Parathyroid adenoma (tissue), 2 donors: ENCODE results near the gene TBC1D22A.

Source experiments
- H2AFZ ChIP-seq: fragments of 300-600 bp; sonication (generic); one replicate; pipeline ENCODE4 v1.7.0; 2017; ENCODE audit warnings: antibody characterized with exemption, mild to moderate bottlenecking
- H3K27ac ChIP-seq: fragments of 300-600 bp; sonication (generic); one replicate; pipeline ENCODE4 v1.7.0; 2017
- H3K27me3 ChIP-seq: fragments of 300-600 bp; sonication (generic); one replicate; pipeline ENCODE4 v1.7.0; 2017; ENCODE audit warnings: low read length; ENCODE audit not compliant: control insufficient read depth, insufficient read depth
- H3K36me3 ChIP-seq: fragments of 300-600 bp; sonication (generic); one replicate; pipeline ENCODE4 v1.7.0; 2017; ENCODE audit warnings: low read length; ENCODE audit not compliant: control insufficient read depth, insufficient read depth
- H3K4me1 ChIP-seq: fragments of 300-600 bp; sonication (generic); one replicate; pipeline ENCODE4 v1.7.0; 2017; ENCODE audit warnings: control low read depth
- H3K4me2 ChIP-seq: fragments of 300-600 bp; sonication (generic); one replicate; pipeline ENCODE4 v1.7.0; 2017; ENCODE audit warnings: low read length
- H3K4me3 ChIP-seq: fragments of 300-600 bp; sonication (generic); one replicate; pipeline ENCODE4 v1.7.0; 2017; ENCODE audit warnings: low read depth, low read length
- H3K79me2 ChIP-seq: fragments of 300-600 bp; sonication (generic); one replicate; pipeline ENCODE4 v1.7.0; 2017; ENCODE audit warnings: control low read depth
- H3K9ac ChIP-seq: fragments of 300-600 bp; sonication (generic); one replicate; pipeline ENCODE4 v1.7.0; 2017; ENCODE audit warnings: mild to moderate bottlenecking
- H3K9me3 ChIP-seq: fragments of 300-600 bp; sonication (generic); one replicate; pipeline ENCODE4 v1.7.0; 2017; ENCODE audit warnings: low read length; ENCODE audit not compliant: control insufficient read depth
- CTCF ChIP-seq: fragments of 300-600 bp; sonication (generic); IDR thresholded peaks from one replicate; pipeline ENCODE4 v1.7.0; 2017; ENCODE audit warnings: antibody characterized with exemption, mild to moderate bottlenecking
- donor health status: primary hyperparathyroidism.

Gene TBC1D22A

DNA sequence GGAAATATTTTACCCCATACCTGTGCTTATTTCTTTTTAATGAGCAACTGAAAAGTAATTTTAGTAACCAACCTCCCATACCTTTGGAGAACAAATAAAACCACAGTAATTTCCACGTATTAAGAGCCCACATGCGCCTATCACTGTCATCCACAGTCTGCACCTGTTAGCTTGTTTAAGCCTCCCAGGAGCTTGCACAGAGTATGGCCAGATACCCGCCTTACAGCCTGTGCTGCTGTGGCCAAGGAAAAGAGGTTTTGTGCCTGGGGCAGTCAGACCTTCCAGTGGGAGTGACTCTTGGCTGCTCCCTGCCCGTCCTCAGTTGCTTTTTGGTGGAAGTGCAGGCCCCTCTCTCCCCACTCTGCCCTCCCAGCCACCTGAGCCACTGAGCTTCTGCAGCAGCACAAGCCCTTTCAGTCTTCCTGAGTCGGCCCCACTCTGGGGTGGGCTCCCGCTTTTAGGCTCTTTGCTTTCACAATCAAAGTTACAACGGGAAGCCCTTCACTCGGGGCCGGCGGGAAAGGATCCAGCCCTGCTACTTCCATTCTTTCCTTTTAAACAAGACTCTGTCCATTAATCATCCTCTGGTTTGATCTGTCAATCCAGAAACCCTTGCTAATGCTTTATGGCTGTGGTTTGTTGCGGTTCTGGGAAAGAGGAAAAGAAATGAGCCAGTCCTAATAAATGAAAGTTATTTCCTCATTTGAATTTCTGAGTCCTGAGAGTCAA, 308.8 kb downstream of the TBC1D22A start:
- H3K4me1 ChIP-seq: no peaks in the 10 kb centered on the region
- no peaks in the 10 kb centered on the region for H3K79me2 ChIP-seq
- no peak overlapping the region for H3K4me3 ChIP-seq
- no peaks in the 10 kb centered on the region for H3K36me3 ChIP-seq
- no peak for TF ChIP-seq CTCF
- H3K27me3 ChIP-seq: no peaks in the 10 kb centered on the region
- no peak overlapping the region for H3K9ac ChIP-seq
- no peak overlapping the region for H3K27ac ChIP-seq
- H3K4me2 ChIP-seq: no peak overlapping the region
- no peaks in the 10 kb centered on the region for H3K9me3 ChIP-seq
- H2AFZ ChIP-seq: no peak overlapping the region

DNA sequence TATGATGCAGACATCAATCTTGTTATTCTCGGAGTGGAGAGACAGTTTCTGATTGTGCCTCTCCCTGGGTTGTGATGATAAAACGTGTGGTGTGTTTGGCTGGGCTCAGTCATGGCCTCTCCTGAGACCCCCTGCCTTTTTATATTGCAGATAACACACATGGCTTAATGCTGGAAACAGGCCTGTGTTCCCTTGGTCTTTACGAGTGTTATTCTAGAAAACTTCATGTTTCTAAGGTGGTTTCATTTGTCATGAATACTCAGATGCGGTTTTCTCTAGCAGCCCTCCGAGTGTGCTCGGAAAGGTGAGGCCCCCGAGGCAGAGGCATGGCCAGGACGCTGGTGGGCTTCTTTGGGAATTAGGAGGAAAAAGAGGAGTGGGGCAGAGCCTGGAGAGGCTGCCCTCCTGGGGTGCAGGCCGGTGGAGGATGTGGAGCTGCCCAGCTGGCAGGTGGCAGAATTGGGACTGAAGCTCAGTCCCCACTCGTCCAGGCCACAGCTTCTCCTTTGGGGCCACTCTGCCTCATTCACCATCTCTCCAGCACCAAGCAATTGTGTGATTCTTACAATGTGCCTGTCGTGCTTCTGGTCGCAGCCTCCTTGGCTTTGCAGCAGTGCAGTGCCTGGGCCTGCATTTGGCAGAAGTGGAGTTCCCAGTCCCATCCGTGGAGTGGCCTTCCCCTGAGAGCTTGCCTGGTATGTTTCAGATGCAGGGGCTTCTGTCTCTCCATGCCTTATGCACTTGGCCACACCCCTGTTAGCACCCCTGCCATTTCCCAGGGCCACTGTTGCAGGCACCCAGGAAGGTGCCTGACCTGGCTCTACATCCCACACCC, 309.6 kb downstream of the TBC1D22A start:
- no peak overlapping the region for H2AFZ ChIP-seq
- no peaks in the 10 kb centered on the region for H3K79me2 ChIP-seq
- no peaks in the 10 kb centered on the region for H3K4me1 ChIP-seq
- no peak overlapping the region for H3K9ac ChIP-seq
- H3K4me3 ChIP-seq: no peak overlapping the region
- H3K36me3 ChIP-seq: no peaks in the 10 kb centered on the region
- H3K4me2 ChIP-seq: no peak overlapping the region
- no peaks in the 10 kb centered on the region for H3K27me3 ChIP-seq
- no peaks in the 10 kb centered on the region for H3K9me3 ChIP-seq
- TF ChIP-seq CTCF: no peak
- no peak overlapping the region for H3K27ac ChIP-seq

DNA sequence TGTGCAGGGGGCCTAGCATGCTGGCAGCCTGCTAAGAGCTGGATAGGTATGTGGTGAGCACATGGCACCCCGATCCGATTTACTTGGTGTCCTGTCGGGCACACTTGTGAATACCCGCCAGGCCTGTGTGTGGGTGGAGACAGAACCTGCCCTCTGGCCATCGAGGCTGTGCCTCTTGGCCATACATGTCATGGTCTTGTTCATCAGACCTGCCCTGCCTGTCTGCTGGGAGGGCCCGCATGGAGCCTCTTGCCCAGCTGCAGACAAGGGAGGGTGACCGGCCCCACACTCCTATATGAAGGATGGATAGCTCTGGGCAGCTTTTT, 310.2 kb downstream of the TBC1D22A start:
- Histone ChIP-seq H2AFZ (no peak overlapping the region), H3K36me3 (no peaks in the 10 kb centered on the region), H3K79me2 (no peaks in the 10 kb centered on the region), H3K27me3 (no peaks in the 10 kb centered on the region), H3K27ac (no peak overlapping the region), H3K9ac (no peak overlapping the region), H3K4me2 (no peak overlapping the region), H3K4me3 (no peak overlapping the region), H3K9me3 (no peaks in the 10 kb centered on the region), H3K4me1 (no peaks in the 10 kb centered on the region)
- TF ChIP-seq CTCF: no peak

DNA sequence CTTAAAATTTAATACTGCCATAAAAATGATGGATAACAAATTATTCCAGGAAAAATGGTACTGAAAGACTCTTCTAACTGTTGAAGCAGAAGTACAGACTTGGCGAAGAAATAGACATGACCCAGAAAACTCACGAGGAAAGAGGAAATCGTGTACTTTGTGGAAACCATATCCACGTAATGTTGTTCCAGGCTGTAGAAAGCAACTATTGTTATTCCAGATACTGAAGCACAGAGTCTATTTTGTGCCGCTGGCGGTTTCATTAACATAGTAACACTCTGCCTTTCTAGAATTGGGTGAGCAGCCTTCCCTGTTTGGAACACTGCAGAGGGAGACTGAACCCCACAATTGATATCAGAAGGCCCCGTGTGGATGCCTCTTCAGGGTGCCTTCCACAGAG, 310.6 kb downstream of the TBC1D22A start:
- H3K4me3 ChIP-seq: no peak overlapping the region
- no peak overlapping the region for H3K4me2 ChIP-seq
- H3K79me2 ChIP-seq: no peaks in the 10 kb centered on the region
- H2AFZ ChIP-seq: no peak overlapping the region
- H3K36me3 ChIP-seq: no peaks in the 10 kb centered on the region
- H3K9ac ChIP-seq: no peak overlapping the region
- H3K9me3 ChIP-seq: no peaks in the 10 kb centered on the region
- H3K27me3 ChIP-seq: no peaks in the 10 kb centered on the region
- no peak overlapping the region for H3K27ac ChIP-seq
- no peak for TF ChIP-seq CTCF
- H3K4me1 ChIP-seq: no peaks in the 10 kb centered on the region
